T-helper 1 cell treated with Interleukin-12 subunit alpha and Interleukin-12 subunit beta and Interleukin-4 antibody, amounts not matched to agents 30 ng/mL and 1 ng/mL, for 36 hours (primary cell): ENCODE measurements around the gene KCNJ12. TPM values are rescaled to one million over a fixed set of nuclear protein-coding genes. Genes with fewer than 3 reads are reported as not detected.

Experiments used
- intact Hi-C: fragments of 100-400 bp; cut with micrococcal nuclease; formaldehyde crosslinking; loops from one replicate; pipeline ENCODE4 v1.15.1; 2024
- total RNA-seq: library from RNA; stranded (reverse); gene quantifications from 2 replicates; pipeline ENCODE4 v1.2.3, GENCODE V29; 2022

KCNJ12 gene
- total RNA-seq, 1 donor from 2014 or later = not detected

- intact Hi-C loops = no loop called here
Observed at GRCh38 chr17:21365016-21365415, 11.1 kb upstream of the KCNJ12 start.

DNA sequence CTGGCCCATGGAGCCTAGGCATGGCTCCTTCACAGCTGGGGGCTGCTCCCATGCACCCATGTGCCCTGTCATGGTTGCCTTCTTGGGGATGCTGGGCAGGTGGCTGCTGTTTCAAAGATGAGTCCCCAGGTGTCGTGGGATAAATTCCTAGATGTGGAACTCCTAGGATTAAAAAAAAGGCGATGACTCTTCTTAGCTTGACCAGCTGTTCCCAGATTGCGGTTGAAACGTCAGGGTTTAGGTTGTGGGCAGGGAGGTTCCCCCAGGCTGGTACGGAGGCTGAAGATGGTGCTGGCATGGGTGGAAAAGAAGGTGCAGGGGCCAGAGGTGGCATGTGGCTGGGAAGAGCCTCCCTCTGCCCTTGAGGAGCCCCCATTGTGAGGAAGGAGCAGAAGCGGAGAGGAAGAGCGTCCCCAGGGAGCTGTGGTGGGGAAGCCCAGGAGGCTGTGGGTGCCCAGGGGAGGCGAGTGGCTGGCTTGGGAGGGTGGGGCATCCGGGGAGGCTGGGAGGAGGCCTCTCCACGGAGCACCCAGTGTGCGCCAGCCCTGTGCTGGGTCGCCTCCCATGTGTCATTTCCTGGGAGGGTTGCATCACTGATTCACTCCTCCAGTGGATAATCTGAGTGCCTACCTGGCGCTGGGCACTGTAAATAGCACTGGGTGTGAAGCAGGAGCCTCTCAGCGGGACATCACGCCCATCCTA lies 7.5 kb upstream of the KCNJ12 start:
- intact Hi-C loops = no loop called here

- intact Hi-C loops = no loop called here
Observed at GRCh38 chr17:21369395-21369794, 6.8 kb upstream of the KCNJ12 start.

DNA sequence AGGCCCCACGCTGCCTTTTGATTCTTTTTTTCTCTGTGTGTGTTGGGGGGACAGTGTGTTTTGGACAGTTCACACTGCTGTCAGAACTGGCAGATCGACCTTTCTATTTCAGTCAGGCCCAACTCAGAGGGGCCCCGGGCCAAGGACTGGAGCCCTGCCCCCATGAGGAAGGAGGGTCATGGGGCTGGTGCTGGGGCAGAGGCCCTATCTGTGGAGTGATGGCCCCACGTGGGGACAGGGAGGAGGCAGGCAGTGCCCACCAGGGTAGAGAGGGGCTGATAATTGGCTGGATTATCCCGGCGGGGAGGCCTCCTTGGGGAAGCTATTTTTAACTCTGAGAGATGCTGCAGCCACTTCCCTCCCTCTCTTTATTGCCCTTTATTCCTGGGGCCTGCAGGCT lies 5.7 kb upstream of the KCNJ12 start:
- intact Hi-C loops = no loop called here

DNA sequence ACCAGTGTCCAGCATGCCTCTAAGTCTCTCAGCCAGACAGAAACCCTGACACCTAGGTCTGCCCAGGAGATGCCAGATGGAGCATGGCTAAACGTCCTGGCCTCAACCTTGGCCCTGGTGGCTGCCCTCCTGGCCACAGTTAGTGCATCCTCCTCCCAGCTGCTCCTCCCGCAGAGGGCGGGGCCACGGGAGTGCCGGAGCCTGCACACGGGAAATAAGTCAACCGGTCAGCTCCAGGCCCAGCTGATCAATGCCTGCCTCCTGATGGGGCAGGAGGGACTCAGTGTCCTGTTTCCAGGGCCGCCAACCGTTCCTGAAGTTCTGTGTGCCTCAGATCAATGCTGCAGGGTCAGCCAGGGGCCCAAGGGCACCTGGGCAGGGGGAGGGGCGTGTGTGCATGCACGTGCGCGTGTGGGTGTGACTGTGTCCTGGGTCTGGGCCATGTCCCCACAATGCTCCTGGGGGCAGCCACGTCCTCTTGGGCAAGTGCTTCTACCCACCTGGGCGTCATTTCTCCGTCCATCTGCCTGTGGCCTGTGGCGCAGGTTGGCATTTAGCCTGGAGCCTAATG lies 4.6 kb upstream of the KCNJ12 start:
- intact Hi-C loops = no loop called here

- intact Hi-C loops = no loop called here
Observed at GRCh38 chr17:21372256-21372954, 3.8 kb upstream of the KCNJ12 start.

DNA sequence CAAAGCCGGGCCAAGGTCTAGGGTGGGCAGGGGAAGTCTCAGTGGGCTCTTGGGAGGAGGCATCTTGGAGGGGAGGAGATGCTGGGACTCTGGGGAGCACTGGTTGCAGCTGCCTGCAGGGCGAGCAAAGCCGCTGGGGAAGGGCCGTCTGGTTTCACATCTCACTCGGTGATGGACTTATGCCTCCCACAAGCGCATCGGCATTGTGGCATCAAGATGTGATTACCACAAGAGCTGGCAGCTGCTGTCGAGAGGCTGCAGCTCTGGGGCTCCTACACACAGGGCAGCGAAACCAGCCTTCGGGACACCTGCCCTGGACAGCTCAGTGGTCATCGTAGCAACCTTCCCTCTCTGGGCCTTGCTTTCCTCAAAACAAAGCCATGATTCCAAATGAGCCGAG lies 3.1 kb upstream of the KCNJ12 start:
- intact Hi-C loops = no loop called here

- intact Hi-C loops = no loop called here
Observed at GRCh38 chr17:21373696-21374440, 2.3 kb upstream of the KCNJ12 start.

DNA sequence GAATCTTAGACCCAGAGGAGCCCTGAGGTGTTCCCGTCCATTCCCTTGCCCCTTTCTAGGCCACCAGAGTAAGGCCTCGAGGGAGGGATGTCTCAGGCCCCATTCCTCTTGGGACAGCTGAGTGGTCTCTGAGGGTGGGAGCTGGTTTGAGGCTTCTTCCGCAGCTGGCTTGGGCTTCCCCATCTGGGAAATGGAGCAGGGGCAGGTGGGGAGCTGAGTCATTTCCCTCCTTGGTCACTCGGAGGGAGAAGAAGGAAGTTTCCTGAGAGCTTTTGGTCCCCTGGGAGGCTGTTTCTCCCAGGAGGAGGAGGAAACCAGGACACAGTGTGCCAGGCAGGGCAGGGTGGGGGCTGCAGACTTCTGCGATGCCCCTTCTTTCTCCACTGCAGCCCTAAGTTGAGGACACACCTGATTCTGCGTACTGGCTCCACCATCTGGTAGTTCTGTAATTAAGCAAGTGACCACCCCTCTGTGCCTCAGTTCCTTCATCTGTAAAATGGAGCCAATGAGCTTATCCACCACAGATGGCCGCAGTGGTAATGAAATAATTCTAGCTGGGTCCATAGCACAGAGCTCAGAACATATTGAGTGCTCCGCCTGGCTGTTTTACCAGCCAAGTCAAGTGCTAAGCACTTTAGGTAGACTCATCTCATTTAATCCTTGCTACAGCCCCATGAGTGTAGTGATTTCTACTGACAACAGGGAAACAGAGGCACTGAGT lies 1.6 kb upstream of the KCNJ12 start:
- intact Hi-C loops = no loop called here

GRCh38 chr17:21375162-21375560 lies 996 bp upstream of the KCNJ12 start:
- intact Hi-C loops = no loop called here

GRCh38 chr17:21375757-21376080 lies 438 bp upstream of the KCNJ12 start:
- intact Hi-C loops = no loop called here

- intact Hi-C loops = no loop called here
Observed at GRCh38 chr17:21376759-21377690, 868 bp downstream of the KCNJ12 start.

DNA sequence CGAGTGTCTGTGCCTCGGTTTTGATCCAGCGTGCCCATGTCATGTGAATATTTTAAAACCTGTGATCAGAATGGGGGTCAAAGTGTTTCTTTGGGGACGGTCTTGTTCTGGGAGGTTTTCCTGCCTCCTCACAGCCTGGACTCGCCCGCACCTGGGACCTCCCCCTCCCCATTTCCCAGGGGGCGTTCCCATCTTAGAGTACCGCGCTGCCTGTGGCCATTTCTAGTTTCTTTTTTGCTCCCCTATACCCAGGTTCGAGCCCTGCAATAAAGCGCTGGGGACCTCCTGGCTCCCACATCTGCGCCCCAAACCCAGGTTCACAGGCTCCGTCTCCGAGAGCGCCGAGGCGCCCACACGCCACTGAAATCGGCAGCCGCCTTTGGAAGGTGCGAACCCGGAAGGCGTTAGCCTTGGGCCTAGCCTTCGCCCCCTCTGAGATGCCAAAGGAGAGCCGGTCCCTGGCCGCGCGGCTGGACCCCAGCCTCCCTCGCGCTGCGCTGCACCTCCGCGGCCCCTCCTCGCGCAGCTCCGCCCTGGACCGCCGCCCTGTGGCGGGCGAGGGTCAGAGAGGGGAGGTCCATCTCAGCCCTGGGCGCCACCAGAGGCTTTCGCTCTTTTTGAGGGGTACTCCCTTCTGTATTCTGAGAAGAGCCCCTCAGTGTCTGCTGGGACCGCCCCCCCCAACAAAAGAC lies 1.7 kb downstream of the KCNJ12 start:
- intact Hi-C loops = no loop called here

DNA sequence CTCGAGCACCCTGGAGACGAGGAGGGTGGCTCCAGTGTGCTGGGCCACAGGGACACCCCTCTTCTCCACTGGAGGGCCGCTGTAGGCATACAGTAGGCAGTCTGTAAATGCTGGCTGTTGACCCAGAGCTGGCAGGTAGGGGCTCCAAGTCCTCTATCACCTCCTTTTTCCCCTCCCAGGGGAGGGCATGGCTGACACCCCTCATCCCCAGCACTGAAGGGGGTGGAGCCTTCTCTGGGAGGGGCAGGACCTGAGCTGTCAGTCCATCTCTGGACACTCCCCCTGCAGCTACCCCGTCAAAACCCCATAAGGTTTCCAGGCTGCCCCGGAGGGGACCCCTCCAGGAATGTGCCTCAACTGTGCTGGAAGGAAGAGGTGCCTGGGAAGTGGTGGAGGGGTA lies 2.4 kb downstream of the KCNJ12 start:
- intact Hi-C loops = no loop called here

DNA sequence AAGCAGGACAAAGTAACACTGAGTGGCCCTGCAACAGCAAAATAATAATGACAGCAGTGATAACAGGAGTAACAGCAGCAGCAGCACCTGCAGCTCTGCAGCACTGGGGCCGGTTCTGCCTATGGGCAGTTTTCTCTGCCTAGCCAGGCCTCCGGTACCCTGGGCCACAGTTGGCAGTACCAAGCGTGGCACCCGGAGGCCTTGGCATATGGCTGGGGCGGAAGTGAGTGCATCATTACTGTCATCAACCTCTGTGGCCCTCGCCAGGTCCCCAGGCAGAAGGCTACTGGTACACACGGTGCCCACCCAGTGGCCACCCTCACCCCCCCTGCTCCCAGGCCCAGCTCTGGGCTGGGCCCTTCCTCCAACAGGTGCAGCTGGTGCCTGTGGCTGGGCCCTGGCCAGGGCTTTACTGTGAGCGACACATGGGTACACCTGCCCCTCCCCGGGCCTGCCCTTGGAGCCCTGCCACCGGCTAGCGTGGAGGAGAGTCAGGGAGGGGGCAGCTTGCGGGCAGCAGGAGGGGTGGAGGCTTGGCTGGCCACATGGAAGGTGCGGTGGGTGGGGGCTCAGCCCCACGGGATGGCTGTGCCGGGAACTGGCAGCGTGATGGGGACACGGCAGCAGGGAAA lies 3.0 kb downstream of the KCNJ12 start:
- intact Hi-C loops = no loop called here

DNA sequence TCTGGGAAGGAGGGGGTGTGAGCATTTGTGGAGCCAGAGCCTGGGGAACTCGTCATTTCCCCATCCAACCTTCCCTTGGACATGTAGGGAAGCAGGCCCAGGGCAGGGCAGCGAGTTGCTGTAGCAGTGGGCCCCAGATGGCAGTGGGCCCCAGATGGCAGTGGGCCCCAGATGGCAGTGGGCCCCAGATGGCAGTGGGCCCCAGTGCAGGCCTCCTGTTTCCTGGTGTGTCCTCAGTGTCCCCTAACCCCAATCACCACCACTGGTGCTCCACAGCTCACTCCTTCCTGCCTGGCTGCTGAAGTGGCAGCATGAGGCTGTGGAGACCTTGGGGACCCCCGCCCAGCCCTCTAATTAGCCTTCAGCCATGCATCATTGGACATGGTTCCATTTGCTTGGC lies 4.5 kb downstream of the KCNJ12 start:
- intact Hi-C loops = no loop called here

GRCh38 chr17:21381076-21381706 lies 5.0 kb downstream of the KCNJ12 start:
- intact Hi-C loops = no loop called here

- intact Hi-C loops = no loop called here
Observed at GRCh38 chr17:21382560-21383495, 6.7 kb downstream of the KCNJ12 start.
